Activated T-cell treated with anti-CD3 and anti-CD28 coated beads, Interleukin-2, amount 50 U/mL, for 48 hours (primary cell): ENCODE measurements around the gene STRIP1.

ENCODE experiments used
- DNase-seq, 2 experiments: peaks; one replicate each; pipeline ENCODE4 v3.0.0-alpha.2; 2020

Gene STRIP1

GRCh38 chr1:110034451-110035235 lies at the start of gene STRIP1:
STRIP1 (plus strand) TSS chr1:110034624; CDS start chr1:110034638, 14 bp downstream.
- peak; percentile 92 for DNase-seq

DNA sequence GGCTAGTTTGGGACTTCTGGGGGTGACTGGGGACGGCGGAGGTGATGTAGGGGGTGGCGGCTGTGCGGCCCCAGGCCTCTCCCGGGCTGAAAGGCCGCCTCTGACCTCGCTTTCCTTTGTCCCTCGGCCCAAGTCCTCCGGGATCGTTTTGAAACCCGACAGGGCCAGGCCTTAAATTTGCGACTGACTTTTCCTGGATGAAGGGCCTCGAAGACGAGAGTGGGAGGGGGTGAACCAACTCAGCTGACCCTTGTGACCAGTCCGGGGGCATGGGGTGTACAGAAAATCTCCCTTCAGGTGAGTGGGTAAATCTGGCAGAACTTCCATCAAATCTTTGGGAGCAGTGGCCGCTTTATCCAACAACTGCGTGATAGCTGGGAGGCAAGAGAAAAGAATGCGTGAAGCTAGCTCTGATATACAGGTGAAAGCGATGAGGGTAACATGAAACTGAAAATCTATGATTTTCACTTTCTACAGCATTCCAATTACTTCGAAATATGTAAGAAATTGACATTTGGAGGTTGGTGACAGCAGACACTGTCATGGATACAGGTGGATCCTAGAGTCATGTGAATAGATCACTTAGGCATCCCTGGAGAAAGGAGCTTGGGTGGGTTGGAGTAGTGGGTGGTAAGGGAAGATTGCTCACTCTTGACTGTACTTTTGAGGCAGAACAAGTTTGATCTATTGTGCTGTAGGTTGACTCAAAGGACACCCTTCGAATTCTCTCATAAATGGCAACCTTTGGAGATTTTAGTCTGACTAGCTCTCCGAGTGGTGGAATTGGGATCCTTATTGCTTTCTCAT lies 49.0 kb upstream of the STRIP1 start:
- peak in 1 of 2 experiments; percentile 34 for DNase-seq

DNA sequence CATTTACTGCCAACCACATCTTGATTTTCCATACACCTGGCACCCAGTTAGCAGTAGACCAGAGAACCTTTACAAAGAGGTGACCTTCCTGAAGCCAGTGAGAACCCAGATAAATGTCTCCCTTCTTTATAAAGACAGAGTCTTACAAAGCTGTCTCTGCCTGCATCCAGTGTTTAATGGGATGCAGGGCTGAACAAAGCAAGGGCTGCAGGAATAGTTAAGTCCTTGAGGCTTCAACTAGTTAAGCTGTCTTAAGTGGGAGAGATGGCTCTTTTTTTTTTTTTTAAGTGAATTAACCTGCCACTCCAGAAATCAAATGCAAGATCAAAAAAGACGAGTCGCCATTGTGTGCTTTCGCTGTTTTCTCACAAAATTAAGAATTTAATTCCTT lies 48.4 kb upstream of the STRIP1 start:
- no peak for DNase-seq

DNA sequence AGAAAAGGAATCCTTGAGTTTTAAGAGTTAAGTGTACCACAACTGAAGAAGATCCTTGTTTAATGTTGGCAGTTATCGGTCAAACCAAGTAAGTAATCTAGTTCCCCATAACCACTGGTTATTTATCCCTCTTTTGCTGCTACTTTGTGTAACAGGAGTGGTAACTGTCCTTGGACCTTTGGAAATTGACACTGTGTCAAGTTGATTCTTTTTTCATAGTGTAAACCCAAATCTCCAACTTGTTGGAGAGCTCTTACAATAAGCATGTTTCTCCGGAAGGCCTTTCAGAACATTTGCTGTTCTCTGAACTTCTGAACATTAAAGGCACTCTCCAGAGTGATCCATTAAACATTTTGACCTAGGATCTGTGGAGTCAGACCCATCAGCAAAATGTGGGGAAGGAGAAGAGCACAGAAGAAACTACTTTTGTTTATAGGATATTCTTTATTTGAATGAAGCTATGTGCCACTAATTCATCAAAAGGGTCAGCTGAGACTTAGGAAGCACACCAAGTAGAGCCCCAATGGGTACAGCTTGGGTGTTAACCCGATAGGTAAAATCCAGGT lies 46.0 kb upstream of the STRIP1 start:
- DNase-seq: no peak

DNA sequence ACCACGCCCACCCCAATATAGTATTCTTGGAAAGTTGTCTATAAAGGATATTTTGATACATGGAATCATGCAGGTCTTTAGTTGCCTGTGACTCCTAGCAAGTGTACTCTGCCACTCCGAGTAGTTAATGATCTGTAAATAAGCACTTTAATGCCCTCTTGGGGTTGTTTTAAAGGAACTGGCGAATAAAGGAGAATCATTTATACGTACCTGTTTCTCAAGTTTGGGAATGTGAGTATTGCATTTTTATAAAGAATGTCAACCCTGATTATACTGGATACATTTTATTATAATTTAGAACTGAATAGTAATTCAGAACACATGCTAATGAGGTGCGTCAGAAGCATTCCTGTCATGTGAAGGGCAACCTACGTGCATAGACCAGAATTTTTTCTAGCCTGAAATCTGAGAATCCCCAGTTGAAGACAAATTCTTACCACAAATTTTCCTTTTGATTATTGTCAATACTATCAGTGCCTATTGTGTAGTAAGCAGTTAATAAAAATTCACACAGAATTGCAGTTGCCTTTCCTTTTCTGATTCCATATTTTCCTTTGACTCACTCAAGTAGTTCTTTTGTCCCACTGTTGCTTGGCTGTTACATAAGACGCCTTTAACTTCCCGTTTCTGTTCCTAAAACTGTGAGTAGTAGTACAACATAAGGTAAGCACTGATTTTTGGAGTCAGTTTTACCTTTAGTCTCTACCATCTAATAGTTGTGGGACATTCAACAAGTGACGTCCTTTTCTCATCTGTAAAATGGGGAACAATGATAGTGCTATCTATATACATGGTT lies 44.7 kb upstream of the STRIP1 start:
- no peak for DNase-seq

GRCh38 chr1:109990302-109990653 lies 44.1 kb upstream of the STRIP1 start:
- DNase-seq: no peak

DNA sequence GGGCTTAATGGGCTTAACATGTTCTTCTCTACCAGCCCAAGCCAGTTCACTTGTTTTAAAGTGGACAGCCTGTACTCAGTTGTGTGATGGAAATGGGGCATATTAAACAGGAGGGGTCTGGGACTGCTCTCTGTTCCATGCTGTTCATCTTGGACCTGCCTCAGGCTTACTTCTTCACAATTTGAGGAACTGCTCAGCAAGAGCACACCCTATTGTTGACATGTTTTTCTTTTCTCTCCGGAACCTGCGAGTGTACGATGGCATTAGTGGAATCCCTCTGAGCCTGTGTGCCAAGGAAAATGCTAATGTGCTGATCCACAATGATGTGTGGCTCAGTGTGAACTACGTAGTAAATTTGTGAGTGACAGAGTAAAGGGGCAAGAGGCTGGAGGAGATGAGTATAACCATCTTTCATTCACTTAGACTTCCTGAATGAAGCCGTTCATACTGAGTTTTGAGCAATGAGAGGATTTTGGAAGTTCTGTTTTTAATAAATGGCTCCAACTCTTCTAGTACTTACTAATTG lies 43.0 kb upstream of the STRIP1 start:
- no peak for DNase-seq

- DNase-seq: no peak
Observed at GRCh38 chr1:109993885-109994284, 40.5 kb upstream of the STRIP1 start.

DNA sequence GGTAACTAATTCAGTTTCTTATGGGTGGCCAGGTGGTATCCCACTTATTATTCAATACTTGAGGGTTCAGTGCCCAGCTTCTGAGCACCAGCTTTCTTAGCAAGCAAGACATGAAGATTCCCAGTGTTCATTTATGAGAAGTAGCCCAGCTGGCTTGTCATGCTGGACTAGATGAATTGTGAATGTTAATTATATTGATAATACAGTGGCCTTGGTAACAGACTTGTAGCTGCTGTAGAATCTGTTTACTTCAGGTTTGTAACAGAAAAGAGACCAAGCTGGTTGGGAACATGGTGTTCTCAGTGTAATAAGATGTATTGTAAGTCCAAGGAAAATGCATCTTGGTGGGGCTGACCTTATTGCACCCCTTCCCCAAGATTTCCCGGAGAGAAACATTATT lies 39.8 kb upstream of the STRIP1 start:
- DNase-seq: no peak

DNA sequence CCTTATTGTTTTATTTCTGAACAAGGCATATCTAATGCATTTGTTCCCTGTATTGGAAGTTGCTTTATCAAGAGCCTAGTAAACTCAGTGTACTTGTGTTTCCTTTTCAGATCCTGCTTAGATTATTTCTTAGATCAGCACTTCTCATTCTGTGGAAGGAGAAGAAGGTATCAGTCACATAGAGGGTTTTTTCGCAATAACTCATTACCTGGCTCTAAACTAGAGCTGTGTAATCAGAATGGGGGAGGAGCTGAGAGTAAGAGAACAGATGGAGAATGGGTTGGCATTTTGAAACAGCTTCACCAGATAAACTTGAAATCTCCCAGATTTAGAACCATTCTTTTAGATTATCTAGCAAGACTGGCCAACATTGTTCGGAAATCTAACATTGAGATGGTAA lies 38.9 kb upstream of the STRIP1 start:
- DNase-seq: no peak

DNA sequence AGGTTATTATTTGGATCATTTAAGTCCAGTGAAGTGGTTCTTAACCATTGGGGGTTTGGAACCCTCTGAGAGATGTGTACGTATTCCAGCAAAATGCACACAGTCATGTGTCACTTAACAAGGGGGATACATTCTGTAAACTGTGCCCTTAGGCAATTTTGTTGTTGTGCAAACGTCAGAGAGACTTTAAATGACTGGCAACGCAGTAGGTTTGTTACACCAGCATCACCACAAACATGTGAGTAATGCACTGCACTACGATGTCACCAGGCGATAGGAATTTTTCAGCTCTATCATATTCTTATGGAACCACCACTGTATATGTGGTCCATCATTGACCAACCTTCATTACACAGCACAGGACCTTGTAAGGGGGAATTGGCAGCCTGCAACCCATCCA lies 37.9 kb upstream of the STRIP1 start:
- DNase-seq: no peak

GRCh38 chr1:109997204-109997866 lies 37.1 kb upstream of the STRIP1 start:
- DNase-seq: no peak

DNA sequence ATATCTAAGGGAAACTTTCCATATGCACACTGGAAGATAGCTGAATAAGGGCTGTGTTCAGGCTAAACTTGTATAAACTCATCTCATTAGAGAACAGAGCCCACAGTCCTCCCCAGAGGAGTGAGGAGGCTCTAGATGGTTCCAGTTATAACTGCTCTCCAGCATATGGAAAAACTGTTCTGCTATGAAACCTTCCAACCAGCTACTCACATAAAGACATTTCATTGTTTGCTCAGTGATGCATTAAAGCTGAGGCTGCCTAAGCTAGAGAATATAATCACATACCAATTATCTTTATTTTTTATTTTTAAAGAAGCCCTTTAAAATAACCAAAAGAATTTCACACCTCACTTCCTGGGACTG lies 36.6 kb upstream of the STRIP1 start:
- no peak for DNase-seq

DNA sequence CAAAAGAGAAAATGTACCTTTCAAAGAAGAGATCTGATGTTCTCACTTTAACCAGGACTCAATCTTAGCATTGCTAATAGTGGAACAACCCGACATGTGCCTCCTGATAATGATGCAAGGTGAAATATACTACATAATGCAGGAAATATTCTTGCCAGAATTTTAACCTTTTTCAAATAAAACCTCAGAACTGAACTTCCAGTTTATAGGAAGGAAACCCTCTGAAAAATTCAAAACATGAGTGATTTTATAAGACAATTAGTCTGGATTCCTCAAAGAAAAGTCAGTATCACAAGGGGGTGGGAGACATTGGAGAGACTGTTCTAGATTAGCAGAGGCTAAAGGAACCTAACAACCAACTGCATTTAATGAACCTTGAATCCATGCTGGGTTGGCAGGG lies 31.7 kb upstream of the STRIP1 start:
- no peak for DNase-seq

- peak; percentile 57 to 63 for DNase-seq
Observed at GRCh38 chr1:110003747-110004428, 30.5 kb upstream of the STRIP1 start.

DNA sequence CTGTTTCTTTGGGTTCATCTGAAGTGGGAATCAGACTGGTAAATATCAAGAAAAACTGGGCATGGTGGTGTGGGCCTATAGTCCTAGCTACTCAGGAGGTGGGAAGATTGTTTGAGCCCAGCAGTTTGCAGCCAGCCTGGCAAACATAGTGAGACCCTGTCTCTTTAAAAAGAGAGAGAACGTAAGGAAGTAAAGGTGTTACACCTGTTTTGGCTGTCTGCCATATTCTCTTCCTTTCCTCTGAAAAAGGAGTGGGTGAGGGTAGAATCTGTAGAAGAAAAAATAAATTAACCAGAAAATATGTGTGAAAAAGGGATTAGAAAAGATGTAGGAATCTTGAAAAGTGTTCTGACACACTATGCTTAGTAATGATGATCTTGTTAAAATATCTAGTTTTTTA lies 29.8 kb upstream of the STRIP1 start:
- no peak for DNase-seq

GRCh38 chr1:110005971-110006370 lies 28.5 kb upstream of the STRIP1 start:
- DNase-seq: no peak

DNA sequence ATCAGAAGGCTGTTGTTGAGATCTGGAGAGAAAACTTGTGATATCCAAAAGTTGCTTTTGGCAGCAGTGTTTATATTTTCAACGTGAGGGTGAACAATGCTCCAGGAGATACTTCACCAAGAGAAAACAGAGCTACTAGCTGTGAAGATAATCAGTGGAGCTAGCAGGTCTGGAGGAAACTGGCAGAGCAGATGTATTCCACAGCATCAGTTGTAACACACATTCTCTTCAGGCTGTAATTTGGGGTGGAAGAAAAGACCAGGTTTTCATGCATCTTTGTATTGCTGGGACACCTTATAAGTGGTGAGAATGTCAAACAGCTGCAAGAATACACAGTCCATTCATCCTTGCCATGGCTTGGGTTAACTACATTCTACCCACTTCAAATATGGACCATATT lies 27.9 kb upstream of the STRIP1 start:
- no peak for DNase-seq

- DNase-seq: no peak
Observed at GRCh38 chr1:110007046-110007830, 27.2 kb upstream of the STRIP1 start.

- DNase-seq: no peak
Observed at GRCh38 chr1:110008971-110009565, 25.4 kb upstream of the STRIP1 start.
